Calu3 (cell line): Measurements from ENCODE around the gene ATP8A1. TPM values are rescaled to one million over a fixed set of nuclear protein-coding genes. Genes with fewer than 3 reads are reported as not detected.
A peak's percentile ranks its signal among the peaks of the same experiment; 100 is the strongest.

Source experiments
- BruUV-seq: library from RNA; stranded (reverse); fragments of 400-500 nt; replicated peaks from 2 replicates; lab custom pipeline; 2021; lab: Mats Ljungman, UMichigan
- CTCF ChIA-PET: fragments of 300-600 bp; sonication (Branson Sonifier 250); formaldehyde crosslinking; loops from one replicate; lab custom pipeline; 2022; ENCODE audit warnings: antibody characterized with exemption; lab: Charles Lee
- DNase-seq: peaks from one replicate; pipeline ENCODE4 v3.0.0; 2022
- H3K27ac Mint-ChIP-seq: one replicate; pipeline ENCODE4 v1.8.0; 2022; ENCODE audit warnings: mixed read lengths; ENCODE audit not compliant: unreplicated experiment
- H3K27me3 Mint-ChIP-seq: one replicate; pipeline ENCODE4 v1.8.0; 2022; ENCODE audit warnings: mixed read lengths; ENCODE audit not compliant: unreplicated experiment
- H3K36me3 Mint-ChIP-seq: one replicate; pipeline ENCODE4 v1.8.0; 2022; ENCODE audit warnings: mild to moderate bottlenecking, moderate library complexity, mixed read lengths; ENCODE audit not compliant: insufficient read depth, unreplicated experiment
- H3K4me1 Mint-ChIP-seq: one replicate; pipeline ENCODE4 v1.8.0; 2022; ENCODE audit warnings: mild to moderate bottlenecking, low read depth, mixed read lengths; ENCODE audit not compliant: unreplicated experiment
- H3K4me3 Mint-ChIP-seq: one replicate; pipeline ENCODE4 v1.8.0; 2022; ENCODE audit warnings: mild to moderate bottlenecking, low read depth, moderate library complexity, mixed read lengths; ENCODE audit not compliant: unreplicated experiment
- H3K9me3 Mint-ChIP-seq: one replicate; pipeline ENCODE4 v1.8.0; 2022; ENCODE audit warnings: low read depth, mixed read lengths; ENCODE audit not compliant: unreplicated experiment
- intact Hi-C: fragments of 100-400 bp; cut with micrococcal nuclease; formaldehyde crosslinking; loops from one replicate; pipeline ENCODE4 v1.10.0; 2022; ENCODE audit not compliant: unreplicated experiment
- total RNA-seq: library from RNA; stranded (reverse); gene quantifications from 2 replicates; pipeline ENCODE4 v1.2.3, GENCODE V29; 2022
- TF ChIP-seq, protein P1 (sequence below): fragments of 200-600 bp; IDR thresholded peaks from one replicate; pipeline ENCODE4 v1.8.0; 2022; ENCODE audit warnings: antibody characterized with exemption; ENCODE audit not compliant: unreplicated experiment

The ATP8A1 gene
- total RNA-seq, 1 experiment from 2014 or later: 0.76 TPM

DNA sequence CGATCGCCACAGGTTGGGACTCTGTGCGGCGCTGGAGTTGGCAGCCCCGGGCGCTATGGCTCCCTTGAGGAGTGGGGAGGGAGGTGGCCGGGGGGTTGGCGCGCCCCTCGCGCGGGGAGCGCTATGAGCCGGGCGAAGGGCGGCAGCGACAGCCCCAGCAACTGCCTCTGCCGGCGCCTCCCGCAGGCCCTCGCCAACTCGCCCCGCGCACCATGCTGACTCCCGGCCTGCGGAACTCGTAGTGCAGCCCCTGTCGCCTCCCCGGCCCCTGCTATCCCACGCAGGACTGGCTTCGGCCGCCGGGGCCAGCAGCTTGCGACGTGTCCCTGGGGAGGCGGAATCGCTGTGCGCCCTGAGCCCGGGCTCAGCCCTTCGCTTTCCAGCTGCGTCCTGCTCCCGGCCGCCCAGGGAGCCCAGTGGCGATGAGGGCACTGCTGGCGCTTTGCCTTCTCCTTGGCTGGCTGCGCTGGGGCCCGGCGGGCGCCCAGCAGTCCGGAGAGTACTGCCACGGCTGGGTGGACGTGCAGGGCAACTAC lies 259.2 kb downstream of the ATP8A1 start:
- TF ChIP-seq, protein P1, sequence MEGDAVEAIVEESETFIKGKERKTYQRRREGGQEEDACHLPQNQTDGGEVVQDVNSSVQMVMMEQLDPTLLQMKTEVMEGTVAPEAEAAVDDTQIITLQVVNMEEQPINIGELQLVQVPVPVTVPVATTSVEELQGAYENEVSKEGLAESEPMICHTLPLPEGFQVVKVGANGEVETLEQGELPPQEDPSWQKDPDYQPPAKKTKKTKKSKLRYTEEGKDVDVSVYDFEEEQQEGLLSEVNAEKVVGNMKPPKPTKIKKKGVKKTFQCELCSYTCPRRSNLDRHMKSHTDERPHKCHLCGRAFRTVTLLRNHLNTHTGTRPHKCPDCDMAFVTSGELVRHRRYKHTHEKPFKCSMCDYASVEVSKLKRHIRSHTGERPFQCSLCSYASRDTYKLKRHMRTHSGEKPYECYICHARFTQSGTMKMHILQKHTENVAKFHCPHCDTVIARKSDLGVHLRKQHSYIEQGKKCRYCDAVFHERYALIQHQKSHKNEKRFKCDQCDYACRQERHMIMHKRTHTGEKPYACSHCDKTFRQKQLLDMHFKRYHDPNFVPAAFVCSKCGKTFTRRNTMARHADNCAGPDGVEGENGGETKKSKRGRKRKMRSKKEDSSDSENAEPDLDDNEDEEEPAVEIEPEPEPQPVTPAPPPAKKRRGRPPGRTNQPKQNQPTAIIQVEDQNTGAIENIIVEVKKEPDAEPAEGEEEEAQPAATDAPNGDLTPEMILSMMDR: no peak
- Mint-ChIP-seq H3K4me1 (no peaks in the 10 kb centered on the region), H3K27ac (no peak overlapping the region), H3K36me3 (no peaks in the 10 kb centered on the region), H3K9me3 (no peaks in the 10 kb centered on the region), H3K27me3 (peaks cover 64% of the 10 kb centered on the region), H3K4me3 (peak overlapping the region; percentile 52)
- intact Hi-C loops: no loop called here
- CTCF ChIA-PET: no interaction called here
- peak; percentile 6 for DNase-seq
- BruUV-seq: no TSS peak

DNA sequence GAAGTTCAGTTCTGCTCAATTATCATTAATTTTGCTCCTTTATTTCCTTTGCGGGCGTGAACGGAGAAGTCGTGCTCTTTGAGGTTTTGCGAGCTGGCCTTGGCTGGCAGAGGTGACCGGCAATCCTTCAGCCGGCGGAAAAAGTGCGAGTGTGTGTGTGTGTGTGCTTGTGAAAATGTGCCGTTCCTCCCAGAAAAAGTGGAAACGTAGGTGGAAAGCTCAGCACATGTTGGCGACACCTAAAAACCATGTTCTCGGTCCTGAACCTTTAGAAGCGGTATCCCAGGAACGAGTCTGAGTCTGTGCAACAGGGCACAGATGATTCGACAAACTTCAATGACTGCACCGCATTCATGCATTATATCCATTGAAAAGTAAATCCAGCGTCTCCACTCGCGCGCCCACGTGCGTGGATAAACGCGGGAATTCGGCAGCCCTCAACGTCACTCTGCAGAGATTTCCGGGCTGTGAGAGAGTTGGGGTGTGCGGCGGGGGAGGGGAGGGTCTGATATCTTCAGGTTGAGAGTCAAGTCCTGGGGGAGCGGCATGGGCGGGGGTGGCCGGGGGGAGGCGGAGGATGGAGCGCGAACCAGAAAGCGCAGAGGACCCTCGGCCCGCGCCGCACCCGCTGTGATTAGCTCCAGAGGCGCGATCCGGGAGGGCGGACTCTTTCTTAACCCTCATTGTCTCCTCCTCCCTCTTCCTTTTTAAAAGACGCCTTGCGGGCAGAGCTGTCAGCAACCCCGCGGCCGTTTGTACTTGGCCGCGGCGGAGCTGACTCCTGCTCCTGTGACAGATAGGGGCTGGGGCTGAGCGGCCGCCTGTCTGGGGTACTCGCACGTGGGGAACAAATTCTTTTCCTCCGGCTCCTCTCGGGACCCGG lies 259.9 kb downstream of the ATP8A1 start, which contains the start of gene SHISA3:
TSS of gene SHISA3 (plus strand) at position 737 of the 883 bp plus-strand sequence. CDS start 569 bp downstream, outside the sequence.
- H3K9me3 Mint-ChIP-seq: no peaks in the 10 kb centered on the region
- CTCF ChIA-PET: no interaction called here
- intact Hi-C loops: no loop called here
- BruUV-seq: no TSS peak
- DNase-seq: peak; percentile 2
- no peak within 1 kb of the TSS for H3K27ac Mint-ChIP-seq
- H3K36me3 Mint-ChIP-seq: no peaks in the 10 kb centered on the region
- TF ChIP-seq, protein P1: no peak
- H3K27me3 Mint-ChIP-seq: peaks cover 64% of the 10 kb centered on the region
- H3K4me1 Mint-ChIP-seq: no peaks in the 10 kb centered on the region
- peak within 1 kb of the TSS; percentile 52 for H3K4me3 Mint-ChIP-seq

DNA sequence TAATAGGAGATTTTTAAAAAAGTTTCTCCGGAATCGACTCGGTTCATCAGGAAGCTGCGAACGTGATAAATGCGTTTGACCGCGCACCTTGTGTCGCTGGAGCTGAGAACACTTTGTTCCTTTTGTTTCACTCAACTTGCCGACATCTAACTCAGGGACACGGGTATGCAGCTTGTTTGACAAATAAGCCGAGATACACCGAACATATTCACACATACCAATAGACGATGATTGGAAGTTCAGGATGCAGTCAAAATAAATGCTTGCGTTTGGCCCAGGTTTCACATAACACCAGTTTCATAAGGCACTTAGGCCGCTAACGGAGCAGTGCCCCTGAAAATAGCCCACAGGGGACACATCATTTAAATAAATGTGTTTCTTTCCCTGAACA lies 260.5 kb downstream of the ATP8A1 start:
- TF ChIP-seq, protein P1: no peak
- DNase-seq: no peak
- H3K4me1 Mint-ChIP-seq: no peaks in the 10 kb centered on the region
- H3K4me3 Mint-ChIP-seq: no peak overlapping the region
- CTCF ChIA-PET: no interaction called here
- no TSS peak for BruUV-seq
- no peaks in the 10 kb centered on the region for H3K9me3 Mint-ChIP-seq
- no peak overlapping the region for H3K27ac Mint-ChIP-seq
- intact Hi-C loops: no loop called here
- peaks cover 60% of the 10 kb centered on the region for H3K27me3 Mint-ChIP-seq
- H3K36me3 Mint-ChIP-seq: no peaks in the 10 kb centered on the region

DNA sequence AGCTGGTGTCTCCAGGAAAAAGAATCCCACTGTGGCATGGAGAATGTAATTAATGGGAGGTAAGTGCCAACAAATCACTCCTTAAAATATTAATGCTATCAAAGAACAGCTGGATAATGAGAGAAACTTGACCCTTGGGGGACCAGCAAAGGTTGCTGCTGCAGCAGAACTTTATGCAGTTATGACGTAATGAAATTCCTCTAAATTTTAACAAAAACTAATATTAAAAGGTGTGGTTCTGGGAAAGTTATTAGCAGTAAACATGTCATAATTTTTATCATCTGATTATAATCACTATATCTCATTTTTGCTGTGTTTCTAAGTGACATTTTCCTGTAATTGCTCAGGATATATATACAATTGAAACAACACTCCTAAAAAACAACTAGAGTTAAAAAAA lies 261.3 kb downstream of the ATP8A1 start:
- peaks cover 52% of the 10 kb centered on the region for H3K27me3 Mint-ChIP-seq
- CTCF ChIA-PET: no interaction called here
- intact Hi-C loops: no loop called here
- no TSS peak for BruUV-seq
- H3K9me3 Mint-ChIP-seq: no peaks in the 10 kb centered on the region
- no peaks in the 10 kb centered on the region for H3K36me3 Mint-ChIP-seq
- no peak overlapping the region for H3K27ac Mint-ChIP-seq
- no peaks in the 10 kb centered on the region for H3K4me1 Mint-ChIP-seq
- no peak overlapping the region for H3K4me3 Mint-ChIP-seq
- TF ChIP-seq, protein P1: no peak
- no peak for DNase-seq
